RPMI8226 (cell line): ENCODE results near the gene ATP6V1A.
"Not testable (repeated sequence)": the region's sequence is repeated elsewhere in the genome, so short reads cannot be mapped to it uniquely, and the experiment has no call there.

Experiments used
- DNase-seq: peaks from one replicate; pipeline ENCODE4 v3.0.0-alpha.2; 2015

The ATP6V1A gene

DNA sequence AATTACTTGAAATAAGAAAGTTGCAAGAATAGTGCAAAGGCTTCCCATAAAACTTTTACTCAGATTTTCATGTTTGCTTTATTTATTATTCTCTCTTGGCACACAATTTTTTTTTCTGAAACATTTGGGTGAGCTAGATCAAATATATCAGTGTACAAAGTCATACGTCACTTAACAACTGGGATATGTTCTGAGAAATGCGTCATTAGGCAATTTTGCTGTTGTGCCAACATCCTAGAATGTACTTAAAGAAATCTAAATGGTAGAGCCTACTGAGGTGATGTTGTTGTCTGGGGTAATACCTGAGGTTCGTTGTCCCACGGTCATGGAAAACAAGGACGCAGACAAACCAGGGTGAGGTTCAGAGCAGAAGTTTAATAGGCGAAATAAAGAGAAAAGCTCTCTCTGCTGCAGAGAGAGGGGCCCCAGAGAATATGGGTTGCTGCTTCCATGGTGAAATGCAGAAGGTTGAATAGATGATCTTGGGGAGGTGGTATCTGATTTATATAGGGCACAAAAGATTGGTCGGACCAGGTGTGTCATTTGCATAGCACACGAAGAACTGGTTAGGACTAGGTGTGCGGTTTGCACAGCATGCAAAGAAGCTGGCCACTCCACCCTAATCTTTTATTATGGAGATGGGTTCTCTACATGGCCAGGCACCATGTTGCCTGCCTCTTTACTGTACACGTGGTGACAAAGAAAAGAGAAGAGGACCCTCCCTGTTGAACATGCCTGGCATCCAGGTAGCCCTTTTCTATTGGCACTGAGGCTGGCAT is 82.9 kb downstream of the ATP6V1A start:
- no peak for DNase-seq

DNA sequence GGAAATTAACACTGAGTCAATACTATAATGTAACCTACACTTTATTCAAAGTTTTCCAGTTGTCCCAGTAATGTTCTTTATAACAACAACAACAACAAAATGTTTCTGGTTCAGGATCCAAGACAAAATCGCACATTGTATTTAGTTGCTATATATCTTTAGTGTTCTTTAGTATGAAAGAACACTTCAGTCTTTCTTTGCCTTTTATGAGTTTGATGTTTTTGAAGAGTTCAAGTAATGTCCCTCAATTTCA is 84.2 kb downstream of the ATP6V1A start:
- DNase-seq, result no peak

DNA sequence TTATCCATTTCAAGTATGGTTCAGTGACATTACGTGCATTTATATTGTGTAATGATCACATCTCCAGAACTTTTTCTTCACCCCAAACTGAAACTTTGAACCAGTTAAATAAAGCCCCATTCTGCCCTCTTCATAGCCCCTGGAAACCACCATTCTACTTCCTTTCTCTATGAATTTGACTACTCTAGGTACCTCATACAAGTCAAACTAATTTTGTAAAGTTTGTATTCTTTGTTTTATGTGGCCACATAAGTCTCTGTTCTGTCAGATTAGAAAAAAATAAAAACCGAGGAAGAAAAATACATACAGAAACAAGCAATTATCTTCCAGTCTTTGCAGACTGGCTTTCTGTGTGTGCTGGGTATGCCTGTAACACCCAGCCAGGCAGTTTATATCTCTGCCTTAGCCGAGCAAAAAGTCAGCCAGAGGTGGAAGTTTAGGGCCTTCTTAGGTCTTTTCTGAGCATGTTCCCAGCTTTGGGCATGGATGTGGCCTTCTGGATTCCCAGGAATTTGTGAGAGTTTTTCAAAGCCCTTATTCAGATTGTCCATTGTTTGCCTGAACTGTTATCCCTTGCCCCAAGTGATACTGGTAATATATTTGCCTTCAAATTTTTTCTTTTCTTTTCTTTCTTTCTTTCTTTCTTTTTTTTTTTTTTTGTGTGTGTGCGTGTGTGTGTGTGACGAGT is 85.8 kb downstream of the ATP6V1A start:
- DNase-seq, result no peak

DNA sequence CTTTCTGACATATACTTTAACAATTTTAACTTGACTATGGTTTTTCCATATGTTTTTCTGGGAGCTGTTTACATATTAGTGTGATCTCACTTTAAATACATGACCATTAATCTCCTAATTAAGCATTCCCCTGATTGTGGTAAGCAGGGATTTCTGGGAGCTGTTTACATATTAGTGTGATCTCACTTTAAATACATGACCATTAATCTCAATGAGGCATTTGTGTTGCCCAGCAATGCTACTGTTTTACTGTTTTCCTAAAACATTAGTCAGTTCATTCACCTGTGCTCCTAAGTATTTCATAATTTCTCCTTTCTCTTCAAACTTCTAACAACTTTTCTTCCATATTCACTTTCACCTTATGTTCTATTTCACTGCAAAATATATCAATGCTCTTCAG is 88.1 kb downstream of the ATP6V1A start:
- no peak for DNase-seq

DNA sequence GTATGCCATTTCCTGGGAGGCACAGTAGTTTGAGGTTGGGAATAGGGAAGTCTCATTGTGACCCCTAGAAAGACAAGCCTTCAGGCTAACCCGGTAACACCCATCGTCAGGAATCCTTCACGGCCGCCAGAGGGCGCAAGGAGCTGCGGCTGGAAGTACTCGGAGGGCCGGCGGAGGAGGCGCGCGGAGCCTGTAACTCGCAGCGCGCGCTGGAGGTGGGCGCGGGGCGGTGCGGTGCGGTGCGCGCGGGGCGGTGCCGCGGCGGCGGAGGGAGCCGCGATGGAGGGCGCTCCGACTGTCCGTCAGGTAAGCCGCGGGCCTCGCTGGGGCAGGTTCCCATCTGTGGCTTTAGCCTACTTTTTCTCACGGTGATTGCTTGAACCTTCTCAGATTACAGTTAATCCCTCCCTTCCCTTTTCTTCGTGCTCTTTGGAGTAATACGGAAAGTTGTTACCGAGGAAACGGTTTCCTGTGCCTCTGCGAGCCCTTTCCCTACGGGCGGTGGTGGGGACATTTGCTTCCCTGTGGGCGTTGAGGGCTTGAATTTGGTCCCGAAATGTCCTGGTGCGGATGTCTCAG is 91.9 kb downstream of the ATP6V1A start, which contains the start of gene GRAMD1C:
TSS of gene GRAMD1C (plus strand) at position 158 of the 579 bp plus-strand sequence. CDS start at position 280, 122 bp downstream.
- DNase-seq, result peak; percentile 91

DNA sequence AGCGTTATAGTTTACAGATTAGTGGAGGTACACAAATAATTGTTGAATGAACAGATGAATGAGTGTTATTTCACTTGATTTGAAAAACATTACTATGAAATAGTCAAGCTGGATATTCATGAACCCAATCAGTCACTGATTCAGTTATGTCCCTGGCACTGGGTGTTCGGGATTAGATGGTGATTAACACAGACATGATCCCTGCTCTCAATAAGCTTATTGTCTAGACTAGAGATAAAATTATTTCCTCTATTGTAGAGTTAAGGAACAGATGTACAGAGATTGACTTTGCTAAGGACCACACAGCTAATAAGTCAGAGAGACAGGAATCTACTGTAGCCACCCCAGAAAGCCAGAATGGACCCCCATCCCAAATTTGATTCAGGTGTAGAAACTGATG is 92.7 kb downstream of the ATP6V1A start:
- DNase-seq, result no peak

DNA sequence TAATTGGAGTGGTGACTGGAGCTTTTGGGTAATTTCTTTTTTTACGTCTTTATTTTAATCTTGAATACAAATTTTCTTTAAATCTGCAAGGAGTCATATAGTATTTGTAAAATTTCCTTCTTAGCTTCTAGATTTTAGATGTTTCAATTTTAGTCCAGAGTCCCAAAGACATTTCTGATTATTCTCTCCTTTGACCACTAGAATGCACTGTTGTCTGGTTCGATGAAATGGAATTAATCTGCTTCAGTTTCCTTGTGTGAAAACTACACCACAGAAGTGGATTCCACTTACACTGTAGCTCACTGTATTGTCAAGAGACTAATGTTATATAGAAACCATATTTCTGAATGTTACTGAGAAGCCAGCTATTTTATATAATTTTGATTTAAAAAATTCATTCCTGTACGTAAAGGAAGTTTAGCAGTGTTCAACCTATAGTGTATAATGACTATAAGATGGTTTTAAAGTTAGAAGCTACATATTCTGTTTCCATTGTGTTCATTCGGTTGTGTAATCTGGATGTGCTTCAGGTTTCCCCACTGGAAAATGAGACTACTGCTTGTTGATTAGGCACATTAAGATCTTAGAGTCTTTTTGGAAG is 97.9 kb downstream of the ATP6V1A start:
- peak; percentile 46 for DNase-seq

DNA sequence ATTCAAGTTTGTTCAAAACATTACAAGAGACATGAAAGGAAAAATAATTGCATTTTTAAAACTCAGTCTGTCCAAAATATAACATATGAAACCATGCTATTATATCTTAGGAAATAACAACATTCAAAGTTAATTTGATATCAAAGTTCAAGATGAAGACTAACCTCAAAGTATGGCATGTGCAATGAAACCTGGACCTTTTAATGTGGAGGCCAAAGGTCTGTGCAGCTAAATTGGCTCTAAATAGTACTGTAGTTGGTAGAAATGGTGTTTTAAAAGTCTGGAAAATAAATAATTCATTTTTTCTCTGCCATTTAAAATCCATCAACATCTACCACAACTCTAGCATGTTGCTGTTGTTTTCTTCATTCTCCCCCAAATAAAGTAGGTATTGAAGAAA is 100.4 kb downstream of the ATP6V1A start:
- no peak for DNase-seq

DNA sequence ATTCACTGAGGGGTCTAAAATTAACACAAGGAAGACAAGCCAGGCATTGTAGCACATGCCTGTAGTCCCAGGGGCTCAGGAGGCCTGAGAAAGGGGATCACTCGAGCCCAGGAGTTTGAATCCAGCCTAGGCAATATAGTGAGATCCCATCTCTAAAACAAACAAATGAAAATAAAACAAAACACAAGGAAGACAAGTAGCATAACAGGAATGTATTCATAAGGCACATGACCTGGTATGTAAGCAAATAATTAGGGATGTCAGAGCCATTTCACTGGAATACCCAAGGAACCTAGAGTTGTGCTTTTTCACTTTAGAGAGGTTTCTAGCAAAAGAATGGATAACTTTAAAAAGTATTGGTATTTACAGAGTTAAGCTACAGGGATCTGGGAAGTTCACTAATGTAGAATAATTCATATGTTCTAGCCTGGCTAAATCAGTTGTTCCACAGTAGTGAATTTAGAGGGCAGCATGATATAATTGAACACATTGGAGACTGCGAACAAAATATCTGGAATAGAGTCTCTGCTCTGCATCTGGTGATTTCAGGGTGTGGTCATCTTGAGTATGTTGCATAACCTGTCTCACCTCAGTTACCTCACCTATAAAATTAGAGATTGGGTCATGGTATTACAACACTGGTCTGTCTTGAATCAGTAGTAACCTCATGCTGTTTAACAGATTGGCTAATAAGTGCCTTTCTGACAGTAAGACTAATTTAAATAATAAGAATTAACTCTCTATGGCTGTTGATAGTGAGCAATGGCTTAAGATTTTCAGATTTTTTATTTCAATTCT is 101.0 kb downstream of the ATP6V1A start:
- DNase-seq, result no peak

DNA sequence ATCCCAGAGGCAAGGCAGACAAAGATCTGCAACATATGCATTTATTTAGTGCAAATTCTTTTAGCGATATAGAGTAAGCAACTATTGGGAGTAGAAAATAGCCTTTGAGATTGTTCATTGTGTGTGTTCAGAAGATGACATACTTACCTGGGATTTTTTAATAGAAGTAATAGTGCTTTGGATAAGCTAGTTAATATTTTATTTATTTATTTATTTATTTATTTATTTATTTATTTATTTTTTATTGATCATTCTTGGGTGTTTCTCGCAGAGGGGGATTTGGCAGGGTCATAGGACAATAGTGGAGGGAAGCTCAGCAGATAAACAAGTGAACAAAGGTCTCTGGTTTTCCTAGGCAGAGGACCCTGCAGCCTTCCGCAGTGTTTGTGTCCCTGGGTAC is 102.2 kb downstream of the ATP6V1A start:
- DNase-seq, result not testable (repeated sequence)

DNA sequence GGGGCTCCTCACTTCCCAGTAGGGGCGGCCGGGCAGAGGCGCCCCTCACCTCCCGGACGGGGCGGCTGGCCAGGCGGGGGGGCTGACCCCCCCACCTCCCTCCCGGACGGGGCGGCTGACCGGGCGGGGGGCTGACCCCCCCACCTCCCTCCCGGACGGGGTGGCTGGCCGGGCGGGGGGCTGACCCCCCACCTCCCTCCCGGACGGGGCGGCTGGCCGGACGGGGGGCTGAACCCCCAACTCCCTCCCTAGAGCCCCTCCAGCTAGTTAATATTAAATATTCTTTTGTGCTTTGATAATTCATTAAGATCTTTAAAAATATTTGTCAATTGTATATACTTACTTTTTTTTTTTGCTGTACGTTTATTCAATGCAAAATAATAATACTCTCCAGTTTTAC is 103.0 kb downstream of the ATP6V1A start:
- not testable (repeated sequence) for DNase-seq

DNA sequence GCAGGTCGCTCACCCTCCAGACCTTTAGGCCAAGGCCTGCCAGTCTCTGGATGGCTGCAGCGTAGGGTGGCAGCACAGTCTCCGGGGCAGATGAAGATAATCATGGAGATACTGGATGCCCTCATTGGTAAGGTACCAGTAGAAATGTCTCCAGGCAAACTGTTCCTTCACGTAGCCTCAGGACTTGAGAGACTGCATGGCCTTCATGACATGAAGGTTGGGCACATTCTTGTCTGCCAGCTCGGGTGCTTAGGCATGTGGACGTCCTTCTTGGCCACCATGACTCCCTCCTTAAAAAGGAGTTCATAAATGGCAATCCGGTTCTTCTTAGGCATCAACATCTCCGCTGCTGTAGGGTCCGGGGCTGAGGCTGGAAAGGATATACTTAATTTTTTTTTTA is 103.6 kb downstream of the ATP6V1A start:
- not testable (repeated sequence) for DNase-seq

DNA sequence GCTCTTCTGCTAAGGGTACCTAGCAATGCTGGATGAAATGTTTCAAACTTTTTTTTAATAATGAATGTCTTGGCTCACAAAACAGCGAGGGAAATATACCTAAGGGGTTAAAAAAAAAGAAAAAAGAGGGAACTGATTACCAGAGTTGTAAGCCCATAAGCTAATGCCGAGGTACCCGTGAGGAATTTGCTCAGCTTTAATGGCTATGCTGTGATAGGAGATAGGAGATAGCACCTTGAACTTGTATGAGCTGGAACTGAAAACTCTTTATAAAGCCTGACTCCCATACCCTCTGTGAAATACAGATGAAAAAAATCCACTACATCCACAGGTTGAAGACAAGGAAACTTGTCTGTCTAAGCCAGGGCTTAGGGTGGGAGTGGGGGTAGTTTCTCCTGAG is 105.7 kb downstream of the ATP6V1A start:
- DNase-seq, result no peak
